ENCODE measurements around the gene ARSG. TPM values are rescaled to one million over a fixed set of nuclear protein-coding genes. Genes with fewer than 3 reads are reported as not detected.

ARSG gene
- polyA plus RNA-seq, 1 donor from 2014 or later = 16.9 TPM

- H4K20me1 ChIP-seq (ENCODE audit: insufficient read depth) = no peaks in the 10 kb centered on the region
- no peaks in the 10 kb centered on the region for H3K9me2 ChIP-seq (ENCODE audit: insufficient read depth, low read length)
- H3K36me3 ChIP-seq (ENCODE audit: insufficient read depth, low read length) = no peaks in the 10 kb centered on the region
- no peaks in the 10 kb centered on the region for H3K27me3 ChIP-seq (ENCODE audit: insufficient read depth, low read depth, low read length)
- no peak overlapping the region for H2AFZ ChIP-seq (ENCODE audit: low read depth, low read length)
- H3F3A ChIP-seq (ENCODE audit: insufficient read depth, low read length, poor library complexity, severe bottlenecking) = no peaks in the 10 kb centered on the region
- H3K27ac ChIP-seq (ENCODE audit: low read length) = no peak overlapping the region
- no peak overlapping the region for H3K4me2 ChIP-seq (ENCODE audit: low read length)
- no peak overlapping the region for H3K9ac ChIP-seq (ENCODE audit: low read length)
- no peak overlapping the region for H3K4me3 ChIP-seq (ENCODE audit: low read length)
- no peak for TF ChIP-seq SMC3 (conservative IDR thresholded peaks at IDR 0.05; ENCODE audit: poor library complexity)
- TF ChIP-seq TAF1 (IDR thresholded peaks at IDR 0.05; ENCODE audit: low read depth) = no peak
- TF ChIP-seq, protein P1, sequence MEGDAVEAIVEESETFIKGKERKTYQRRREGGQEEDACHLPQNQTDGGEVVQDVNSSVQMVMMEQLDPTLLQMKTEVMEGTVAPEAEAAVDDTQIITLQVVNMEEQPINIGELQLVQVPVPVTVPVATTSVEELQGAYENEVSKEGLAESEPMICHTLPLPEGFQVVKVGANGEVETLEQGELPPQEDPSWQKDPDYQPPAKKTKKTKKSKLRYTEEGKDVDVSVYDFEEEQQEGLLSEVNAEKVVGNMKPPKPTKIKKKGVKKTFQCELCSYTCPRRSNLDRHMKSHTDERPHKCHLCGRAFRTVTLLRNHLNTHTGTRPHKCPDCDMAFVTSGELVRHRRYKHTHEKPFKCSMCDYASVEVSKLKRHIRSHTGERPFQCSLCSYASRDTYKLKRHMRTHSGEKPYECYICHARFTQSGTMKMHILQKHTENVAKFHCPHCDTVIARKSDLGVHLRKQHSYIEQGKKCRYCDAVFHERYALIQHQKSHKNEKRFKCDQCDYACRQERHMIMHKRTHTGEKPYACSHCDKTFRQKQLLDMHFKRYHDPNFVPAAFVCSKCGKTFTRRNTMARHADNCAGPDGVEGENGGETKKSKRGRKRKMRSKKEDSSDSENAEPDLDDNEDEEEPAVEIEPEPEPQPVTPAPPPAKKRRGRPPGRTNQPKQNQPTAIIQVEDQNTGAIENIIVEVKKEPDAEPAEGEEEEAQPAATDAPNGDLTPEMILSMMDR (IDR thresholded peaks at IDR 0.05; ENCODE audit: poor library complexity, severe bottlenecking) = no peak
- TF ChIP-seq EP300 (conservative IDR thresholded peaks at IDR 0.05; ENCODE audit: poor library complexity, severe bottlenecking) = no peak
- TF ChIP-seq EZH2 (IDR thresholded peaks at IDR 0.05; ENCODE audit: borderline replicate concordance, insufficient read depth, low read length, poor library complexity, severe bottlenecking) = no peak
- TF ChIP-seq POLR2AphosphoS5 (IDR thresholded peaks at IDR 0.05) = no peak
- TF ChIP-seq, protein P2, sequence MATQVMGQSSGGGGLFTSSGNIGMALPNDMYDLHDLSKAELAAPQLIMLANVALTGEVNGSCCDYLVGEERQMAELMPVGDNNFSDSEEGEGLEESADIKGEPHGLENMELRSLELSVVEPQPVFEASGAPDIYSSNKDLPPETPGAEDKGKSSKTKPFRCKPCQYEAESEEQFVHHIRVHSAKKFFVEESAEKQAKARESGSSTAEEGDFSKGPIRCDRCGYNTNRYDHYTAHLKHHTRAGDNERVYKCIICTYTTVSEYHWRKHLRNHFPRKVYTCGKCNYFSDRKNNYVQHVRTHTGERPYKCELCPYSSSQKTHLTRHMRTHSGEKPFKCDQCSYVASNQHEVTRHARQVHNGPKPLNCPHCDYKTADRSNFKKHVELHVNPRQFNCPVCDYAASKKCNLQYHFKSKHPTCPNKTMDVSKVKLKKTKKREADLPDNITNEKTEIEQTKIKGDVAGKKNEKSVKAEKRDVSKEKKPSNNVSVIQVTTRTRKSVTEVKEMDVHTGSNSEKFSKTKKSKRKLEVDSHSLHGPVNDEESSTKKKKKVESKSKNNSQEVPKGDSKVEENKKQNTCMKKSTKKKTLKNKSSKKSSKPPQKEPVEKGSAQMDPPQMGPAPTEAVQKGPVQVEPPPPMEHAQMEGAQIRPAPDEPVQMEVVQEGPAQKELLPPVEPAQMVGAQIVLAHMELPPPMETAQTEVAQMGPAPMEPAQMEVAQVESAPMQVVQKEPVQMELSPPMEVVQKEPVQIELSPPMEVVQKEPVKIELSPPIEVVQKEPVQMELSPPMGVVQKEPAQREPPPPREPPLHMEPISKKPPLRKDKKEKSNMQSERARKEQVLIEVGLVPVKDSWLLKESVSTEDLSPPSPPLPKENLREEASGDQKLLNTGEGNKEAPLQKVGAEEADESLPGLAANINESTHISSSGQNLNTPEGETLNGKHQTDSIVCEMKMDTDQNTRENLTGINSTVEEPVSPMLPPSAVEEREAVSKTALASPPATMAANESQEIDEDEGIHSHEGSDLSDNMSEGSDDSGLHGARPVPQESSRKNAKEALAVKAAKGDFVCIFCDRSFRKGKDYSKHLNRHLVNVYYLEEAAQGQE (IDR thresholded peaks at IDR 0.05; ENCODE audit: borderline replicate concordance) = no peak
- TF ChIP-seq MXI1 (conservative IDR thresholded peaks at IDR 0.05; ENCODE audit: poor library complexity, severe bottlenecking) = no peak
- TF ChIP-seq RAD21 (conservative IDR thresholded peaks at IDR 0.05) = no peak
- H3K9me3 ChIP-seq (ENCODE audit: low read length) = no peaks in the 10 kb centered on the region
- no peaks in the 10 kb centered on the region for H3K79me2 ChIP-seq (replicated peaks; ENCODE audit: insufficient read depth, low read length)
Measured at GRCh38 chr17:68356949-68357455, 65.7 kb downstream of the ARSG start.

DNA sequence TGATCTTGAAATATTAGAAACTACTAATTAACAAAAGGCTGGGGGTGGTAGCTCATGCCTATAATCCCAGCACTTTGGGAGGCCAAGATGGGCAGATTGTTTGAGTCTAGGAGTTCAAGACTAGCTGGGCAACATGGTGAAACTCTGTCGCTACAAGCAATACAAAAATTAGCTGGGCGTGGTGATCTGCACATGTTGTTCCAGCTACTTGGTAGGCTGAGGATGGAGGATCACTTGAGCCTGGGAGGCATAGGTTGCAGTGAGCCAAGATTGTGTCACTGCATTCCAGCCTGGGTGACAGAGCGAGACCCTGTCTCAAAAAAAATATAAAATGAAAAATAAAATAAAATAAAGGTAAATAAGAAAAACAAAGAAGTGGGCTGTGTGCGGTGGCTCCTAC lies 66.6 kb downstream of the ARSG start:
- Histone ChIP-seq H3K27me3 (ENCODE audit: insufficient read depth, low read depth, low read length) (no peaks in the 10 kb centered on the region), H3K4me2 (ENCODE audit: low read length) (no peak overlapping the region), H3K9me2 (ENCODE audit: insufficient read depth, low read length) (no peaks in the 10 kb centered on the region), H3F3A (ENCODE audit: insufficient read depth, low read length, poor library complexity, severe bottlenecking) (no peaks in the 10 kb centered on the region), H3K9ac (ENCODE audit: low read length) (no peak overlapping the region), H3K4me3 (ENCODE audit: low read length) (no peak overlapping the region), H3K79me2 (replicated peaks; ENCODE audit: insufficient read depth, low read length) (no peaks in the 10 kb centered on the region), H3K27ac (ENCODE audit: low read length) (no peak overlapping the region), H4K20me1 (ENCODE audit: insufficient read depth) (no peaks in the 10 kb centered on the region), H3K9me3 (ENCODE audit: low read length) (no peaks in the 10 kb centered on the region), H2AFZ (ENCODE audit: low read depth, low read length) (no peak overlapping the region), H3K36me3 (ENCODE audit: insufficient read depth, low read length) (no peaks in the 10 kb centered on the region)
- TF ChIP-seq EZH2 (IDR thresholded peaks at IDR 0.05; ENCODE audit: borderline replicate concordance, insufficient read depth, low read length, poor library complexity, severe bottlenecking) = no peak
- TF ChIP-seq, protein P1 (IDR thresholded peaks at IDR 0.05; ENCODE audit: poor library complexity, severe bottlenecking) = no peak
- TF ChIP-seq TAF1 (IDR thresholded peaks at IDR 0.05; ENCODE audit: low read depth) = no peak
- TF ChIP-seq MXI1 (conservative IDR thresholded peaks at IDR 0.05; ENCODE audit: poor library complexity, severe bottlenecking) = no peak
- TF ChIP-seq EP300 (conservative IDR thresholded peaks at IDR 0.05; ENCODE audit: poor library complexity, severe bottlenecking) = no peak
- TF ChIP-seq, protein P2 (IDR thresholded peaks at IDR 0.05; ENCODE audit: borderline replicate concordance) = no peak
- TF ChIP-seq RAD21 (conservative IDR thresholded peaks at IDR 0.05) = no peak
- no peak for TF ChIP-seq SMC3 (conservative IDR thresholded peaks at IDR 0.05; ENCODE audit: poor library complexity)
- TF ChIP-seq POLR2AphosphoS5 (IDR thresholded peaks at IDR 0.05) = no peak
